ENCODE results near the gene TFDP3.

TFDP3 gene

DNA sequence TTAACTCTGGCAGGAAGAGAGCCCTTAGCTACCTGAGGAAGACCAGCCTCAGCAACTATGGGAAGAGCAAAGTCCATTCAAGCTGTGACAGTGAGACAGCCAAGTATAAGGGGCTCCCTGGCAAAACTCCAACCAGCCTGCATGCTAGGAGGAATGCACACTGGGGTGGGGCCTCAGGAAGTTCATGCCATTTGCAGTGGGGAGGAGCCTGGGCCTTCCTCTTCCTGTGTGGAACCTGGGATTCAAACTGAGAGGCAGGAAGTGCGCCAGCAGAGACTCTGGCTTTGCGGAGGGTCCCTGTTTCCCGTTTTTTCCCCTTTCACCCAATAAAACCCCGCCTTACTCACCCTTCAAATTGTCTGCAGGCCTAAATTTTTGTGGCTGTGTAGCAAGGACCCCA, 33.0 kb downstream of the TFDP3 start:
- DNase-seq, result no peak

DNA sequence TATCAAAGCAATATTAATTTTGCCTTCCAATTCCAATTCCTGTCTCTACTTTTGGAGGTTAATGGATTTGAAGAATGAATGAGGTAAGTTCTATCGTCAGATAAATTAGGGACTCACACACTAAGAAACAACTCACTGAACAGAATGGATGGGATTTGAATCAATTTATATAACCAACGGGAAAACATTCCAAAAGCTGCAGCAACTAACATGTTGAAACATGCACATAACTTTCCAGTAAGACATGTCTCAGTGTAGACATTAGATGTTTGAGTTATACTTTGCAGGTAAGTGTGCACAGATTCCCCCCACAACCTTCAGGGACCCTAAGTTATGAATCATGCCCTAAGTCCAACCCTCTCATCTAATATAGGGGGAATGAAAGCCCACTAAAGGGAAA, 34.3 kb downstream of the TFDP3 start:
- DNase-seq, result no peak

DNA sequence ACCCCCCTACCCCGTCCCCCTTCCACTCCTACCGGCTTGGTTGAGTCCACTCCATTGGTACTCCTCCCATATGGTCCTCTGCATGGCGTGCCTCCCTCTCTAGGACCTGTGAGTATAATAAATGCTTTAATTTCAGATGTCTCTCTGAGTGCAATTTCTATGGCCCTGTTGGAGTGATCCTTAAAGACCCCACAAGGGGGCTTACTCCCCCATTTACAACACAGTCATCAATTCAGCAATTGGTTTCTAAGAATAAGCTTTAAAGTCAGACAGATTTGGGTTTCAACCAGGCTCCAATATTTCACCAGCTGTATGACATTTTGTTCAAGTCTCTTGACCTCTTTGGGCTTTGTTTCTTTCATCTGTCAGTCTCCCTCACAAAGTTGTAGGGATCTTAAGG, 38.7 kb downstream of the TFDP3 start:
- no peak for DNase-seq

DNA sequence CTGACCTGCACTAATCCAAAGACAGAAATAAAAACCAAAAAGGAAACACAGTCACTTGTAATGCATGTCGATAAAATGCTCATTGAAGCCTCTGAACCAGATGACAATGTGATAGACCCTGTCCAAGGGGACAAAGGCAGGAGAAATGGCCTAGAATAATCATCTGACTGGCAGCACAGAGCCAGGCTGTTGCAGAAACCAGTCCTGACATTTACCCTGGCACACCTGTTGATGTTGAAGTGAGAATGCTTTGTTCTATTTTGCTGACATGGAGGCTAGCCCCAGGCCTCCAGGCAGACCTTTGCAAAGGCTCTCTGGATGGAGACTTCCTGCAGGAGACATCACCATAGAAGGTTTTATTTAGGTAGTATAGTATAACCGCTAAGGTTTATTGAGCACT, 41.0 kb downstream of the TFDP3 start:
- no peak for DNase-seq

DNA sequence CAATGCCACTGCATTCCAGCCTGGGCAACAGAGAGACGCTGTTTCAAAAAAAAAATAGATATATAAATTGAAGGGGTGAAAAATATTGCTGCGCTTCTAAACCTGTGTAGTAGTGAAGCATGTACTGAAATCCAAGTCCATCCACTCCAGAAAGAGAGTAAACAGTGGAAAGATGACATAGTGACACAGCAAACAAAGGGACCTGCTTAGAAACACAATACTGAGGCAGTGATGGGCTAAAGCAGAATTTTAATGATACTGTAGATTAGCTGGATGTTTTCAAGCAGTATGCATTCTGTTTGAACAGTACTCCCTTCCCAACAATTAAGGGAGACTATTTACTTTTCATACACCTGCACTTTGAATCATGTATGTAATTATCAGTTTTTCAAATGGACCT, 42.5 kb downstream of the TFDP3 start:
- no peak for DNase-seq

DNA sequence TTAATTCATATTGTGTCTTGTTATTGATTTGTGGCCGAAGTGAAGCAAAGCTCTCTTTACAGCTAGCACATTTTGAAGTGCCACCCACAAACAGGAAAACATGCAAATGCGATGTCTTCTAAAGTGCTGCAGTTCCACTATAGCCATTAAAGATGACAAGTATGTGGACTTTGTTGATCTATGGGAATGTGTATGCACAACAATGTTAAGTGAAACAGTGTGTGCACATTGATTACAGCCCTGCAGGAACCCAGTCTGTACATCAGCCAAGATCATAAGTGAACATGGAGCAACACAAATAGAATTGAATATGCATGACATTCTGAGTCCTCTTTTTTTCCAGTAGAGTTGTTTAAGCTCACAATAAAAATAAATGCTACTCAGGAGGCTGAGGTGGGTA, 43.0 kb downstream of the TFDP3 start:
- no peak for DNase-seq

DNA sequence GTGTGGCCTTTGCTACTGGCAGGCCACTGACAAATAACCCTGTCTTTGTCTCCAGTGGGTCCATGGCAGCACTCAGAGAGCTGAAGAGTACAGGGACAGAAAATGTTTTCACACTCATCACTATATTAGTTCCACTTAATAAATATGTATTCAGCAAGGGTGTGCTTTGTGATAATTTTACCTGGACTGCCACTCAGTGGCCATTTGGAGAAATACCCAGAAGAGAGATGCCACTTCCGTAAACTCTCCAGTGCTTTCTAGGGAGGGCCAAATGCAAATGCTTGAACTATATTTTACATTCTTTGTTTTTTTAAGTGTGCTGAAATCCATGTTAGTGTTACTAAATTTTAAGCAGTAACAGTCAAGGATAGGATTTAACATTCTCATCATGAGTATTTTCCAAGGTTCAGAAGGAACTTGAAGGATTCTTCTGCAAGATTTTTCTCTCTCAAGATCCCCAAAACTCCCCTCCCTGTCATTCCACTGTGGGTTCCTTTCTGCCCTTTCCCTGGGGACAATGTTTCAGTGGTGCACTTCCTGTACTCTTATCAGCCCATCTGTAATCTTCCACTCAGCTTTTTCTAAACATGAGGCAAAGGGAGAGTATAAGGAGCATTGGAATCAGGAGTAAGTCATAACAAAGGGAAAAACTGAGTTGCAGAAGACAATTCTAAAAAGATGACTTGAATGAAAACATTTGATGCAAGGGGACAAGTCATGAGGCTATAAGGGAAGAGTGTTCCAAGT, 46.0 kb downstream of the TFDP3 start:
- DNase-seq, result no peak

Measured in left hindlimb (tissue), 1 donor.